ENCODE measurements around the gene SLC25A12.

The SLC25A12 gene

DNA sequence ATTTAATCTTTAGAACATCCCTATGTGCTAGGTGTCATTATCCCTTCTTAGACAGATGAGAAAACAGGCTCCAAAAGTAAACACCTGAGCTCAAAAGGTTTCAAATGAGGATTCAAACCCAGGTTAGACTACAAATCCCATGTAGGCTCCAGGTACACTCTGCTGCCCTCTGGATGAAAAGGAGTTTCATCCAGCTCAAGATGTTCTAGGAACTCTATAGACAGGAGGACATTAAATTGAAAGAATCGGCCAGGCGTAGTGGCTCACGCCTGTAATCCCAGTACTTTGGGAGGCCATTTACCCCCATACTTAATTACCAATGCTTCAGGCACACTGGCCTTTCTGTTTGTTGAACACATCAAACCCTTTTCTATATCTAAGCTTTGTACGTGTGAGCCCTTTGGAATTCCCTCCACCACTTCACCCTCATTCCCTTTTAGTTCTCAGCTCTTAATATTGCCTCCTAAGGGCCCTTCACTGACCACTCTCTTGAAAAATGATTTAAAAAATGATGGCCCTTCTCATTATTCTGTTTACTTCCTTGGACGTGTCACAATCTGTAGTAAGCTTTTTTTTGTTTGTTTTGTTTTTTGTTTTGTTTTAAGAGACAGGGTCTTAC lies 10.7 kb downstream of the SLC25A12 start:
- no peak for DNase-seq

DNA sequence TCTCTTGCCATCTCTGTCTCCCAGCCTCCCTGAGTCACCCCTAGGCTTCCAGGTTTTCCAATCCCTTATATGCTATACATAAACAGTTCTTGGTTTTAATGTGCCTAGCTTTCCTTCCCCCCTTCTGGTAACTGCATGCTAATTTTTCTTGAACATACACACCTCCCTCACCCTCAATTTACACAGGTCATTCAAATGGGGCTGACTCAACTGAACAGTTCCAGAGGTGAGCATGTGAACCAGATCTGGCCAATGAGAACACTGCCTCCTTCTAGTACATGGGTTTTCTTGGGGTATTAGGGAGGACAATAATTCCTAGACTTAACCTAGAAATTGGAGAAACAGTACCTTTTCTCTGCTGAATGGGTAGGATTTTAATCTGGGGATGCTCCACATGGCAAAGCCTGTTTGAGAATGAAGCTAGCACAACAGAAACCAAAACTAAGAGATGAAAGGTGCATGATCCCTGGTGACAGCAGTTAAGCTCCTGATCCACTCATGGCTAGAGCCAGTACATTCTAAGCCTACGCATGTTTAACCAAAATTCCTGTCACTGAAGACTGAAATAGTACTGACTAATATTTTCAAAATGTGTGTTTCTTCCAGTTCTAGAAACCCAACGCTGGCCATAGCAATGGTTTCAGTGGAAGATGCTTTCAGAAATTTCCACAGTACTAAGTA lies 11.8 kb downstream of the SLC25A12 start:
- no peak for DNase-seq

DNA sequence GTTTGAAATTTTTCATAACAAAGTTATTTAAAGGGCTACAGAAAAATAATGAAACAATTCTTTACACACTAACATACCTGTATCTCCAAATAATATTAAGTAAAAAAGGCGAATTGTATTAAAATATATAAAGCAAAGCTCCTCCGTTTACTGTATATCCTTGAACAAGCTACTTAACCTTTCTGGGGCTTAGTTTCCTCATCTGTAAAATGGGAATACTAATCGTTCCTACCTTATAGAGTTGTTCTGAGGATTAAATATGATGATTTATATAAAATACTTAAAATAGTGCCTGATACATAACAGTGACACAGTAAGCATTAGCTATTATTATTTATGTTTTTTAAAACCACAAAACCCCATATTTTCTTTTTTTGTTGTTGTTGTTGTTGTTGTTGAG lies 13.3 kb downstream of the SLC25A12 start:
- no peak for DNase-seq

DNA sequence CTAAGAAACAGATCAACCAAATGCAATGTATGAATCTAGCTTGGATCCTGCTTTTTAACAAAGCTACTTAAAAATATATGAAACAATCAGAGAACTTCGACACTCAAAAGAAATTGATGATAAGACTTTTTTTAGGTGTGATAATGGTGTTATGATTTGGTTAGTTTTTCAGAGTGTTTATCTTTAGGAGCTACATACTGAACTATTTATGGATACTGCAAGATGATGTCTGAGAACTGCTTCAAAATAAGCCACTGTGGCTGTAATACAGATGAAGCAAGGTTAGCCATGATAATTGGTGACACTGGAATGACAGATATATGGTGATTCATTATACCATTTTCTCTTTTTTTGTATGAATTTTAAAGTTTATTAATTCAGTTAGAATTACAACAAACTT lies 14.2 kb downstream of the SLC25A12 start:
- no peak for DNase-seq

DNA sequence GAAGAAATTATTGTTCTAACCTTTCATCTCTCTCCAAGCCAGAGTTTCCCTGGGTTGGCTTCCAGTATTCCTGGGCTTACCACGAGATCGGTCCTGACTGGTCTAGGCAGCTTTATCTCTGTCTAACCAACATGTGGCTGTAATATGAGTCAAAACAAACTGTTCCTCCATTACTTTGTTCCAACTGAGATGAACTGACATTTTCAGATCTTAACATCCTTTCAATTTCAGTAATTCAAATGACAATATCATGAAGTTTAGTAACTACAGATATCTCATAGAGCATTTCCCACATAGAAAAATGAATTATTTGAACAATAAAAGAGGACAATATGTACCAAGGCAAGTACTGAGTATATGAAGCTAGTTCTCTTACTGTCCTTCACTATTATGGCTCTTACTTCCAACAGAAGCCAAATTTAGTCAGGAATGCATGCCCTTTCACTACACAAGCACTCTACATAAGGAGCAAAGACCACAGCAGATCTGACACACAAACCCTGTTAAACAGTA lies 15.5 kb downstream of the SLC25A12 start:
- no peak for DNase-seq

DNA sequence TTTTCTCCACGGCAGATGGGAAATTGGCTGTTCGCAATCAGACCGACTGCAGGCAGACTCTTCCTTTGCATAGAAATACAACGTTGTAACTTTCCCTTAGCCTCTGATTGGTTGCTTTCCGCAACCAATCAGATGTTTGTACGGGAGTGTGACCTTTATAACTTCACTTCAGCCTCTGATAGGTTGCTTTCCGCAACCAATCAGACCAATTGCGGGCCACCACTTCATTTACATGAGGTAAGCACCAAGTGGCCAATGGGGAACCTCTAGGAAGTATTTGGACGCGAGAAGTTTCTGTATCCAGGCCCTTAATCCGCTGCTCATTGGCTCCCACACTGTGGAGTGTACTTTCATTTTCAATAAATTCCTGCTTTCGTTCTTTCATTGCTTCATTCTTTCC lies 19.1 kb downstream of the SLC25A12 start:
- no peak for DNase-seq

DNA sequence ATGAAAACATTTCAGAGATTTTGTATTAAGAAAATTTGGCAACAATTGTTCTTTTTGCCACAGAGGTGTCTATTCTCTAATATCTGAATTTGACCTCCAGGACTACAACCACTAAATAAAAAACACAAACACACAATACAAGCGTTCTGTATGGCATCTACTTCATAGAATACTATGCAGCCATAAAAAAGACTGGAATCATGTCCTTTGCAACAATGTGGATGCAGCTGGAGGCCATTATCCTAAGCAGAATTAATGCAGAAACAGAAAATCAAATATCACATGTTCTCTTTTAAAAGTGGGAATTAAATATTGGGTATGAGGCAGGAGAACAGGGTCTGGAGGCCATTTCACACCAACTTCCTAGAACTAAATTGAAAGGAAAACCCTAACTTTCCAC lies 19.5 kb downstream of the SLC25A12 start:
- DNase-seq: no peak

DNA sequence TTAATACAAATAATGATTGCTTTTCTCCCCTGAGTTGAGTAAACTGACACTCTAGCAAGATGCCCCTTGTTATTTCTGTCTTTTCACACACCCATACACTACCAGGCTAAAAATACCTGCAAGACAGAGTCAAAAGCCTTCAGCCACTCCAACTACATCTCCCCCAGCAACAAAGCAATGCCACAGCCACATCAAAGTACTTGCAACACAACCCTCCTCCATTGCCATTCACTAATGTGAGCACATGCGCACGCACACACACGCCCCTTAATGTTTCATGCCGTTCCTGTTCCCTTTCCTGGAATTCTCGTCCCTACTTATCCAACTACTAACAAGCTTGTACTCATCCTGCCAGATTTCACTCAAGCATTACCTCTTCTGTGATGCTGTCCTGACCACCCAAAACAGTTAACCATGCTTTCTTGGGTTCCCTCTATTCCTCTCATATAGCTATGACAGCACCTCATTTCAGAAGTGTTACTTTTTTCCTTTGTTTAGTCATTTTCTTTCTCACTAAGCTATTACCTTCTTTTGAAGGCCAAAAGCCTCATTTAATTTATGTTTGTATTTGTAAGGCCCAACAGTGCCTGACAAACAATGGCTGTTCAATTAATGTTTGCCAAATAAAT lies 29.6 kb downstream of the SLC25A12 start:
- DNase-seq: no peak

DNA sequence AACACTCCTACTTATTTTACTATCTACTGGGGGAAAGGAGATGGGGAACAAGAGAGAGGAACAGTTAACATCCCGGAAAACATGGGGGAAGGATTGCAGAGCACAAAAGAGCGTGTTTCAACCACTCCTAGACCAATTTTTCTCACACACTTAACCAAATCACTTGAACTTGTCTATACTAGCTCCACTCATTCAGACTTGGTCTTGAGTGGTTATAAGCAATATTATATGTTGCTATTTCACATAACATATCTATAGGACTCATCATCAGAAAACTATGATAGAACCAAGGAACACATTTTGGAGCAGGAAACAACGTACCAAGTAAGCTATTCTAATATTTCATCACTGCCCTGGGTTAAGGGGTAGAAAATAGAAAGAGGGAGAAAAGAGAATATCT lies 31.5 kb downstream of the SLC25A12 start:
- no peak for DNase-seq

DNA sequence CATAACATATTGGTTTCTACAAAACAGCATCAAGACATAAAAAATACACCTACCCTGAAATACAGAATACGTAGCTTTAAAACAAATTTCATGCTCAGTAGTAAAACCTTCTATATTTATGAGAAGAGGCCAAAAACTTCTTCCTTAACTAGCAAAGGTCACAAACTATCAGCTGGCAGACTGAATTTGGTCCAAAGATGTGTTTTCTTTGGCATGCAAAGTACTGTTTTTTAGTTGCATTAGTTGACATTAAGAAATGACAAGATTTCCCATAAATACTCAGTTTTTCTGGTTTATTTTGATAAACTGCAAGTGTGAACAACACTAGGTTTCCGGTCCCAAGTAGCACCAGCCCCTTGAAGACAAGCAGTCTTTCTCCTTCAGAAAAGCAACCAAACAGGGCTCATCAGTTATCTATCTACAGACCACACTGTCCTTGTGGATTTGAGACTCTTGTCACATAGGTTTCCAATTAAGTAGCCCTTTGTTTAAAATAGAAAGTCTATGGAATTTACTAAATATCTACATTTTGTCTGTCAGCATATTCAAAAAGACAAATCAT lies 35.6 kb downstream of the SLC25A12 start:
- DNase-seq: no peak

DNA sequence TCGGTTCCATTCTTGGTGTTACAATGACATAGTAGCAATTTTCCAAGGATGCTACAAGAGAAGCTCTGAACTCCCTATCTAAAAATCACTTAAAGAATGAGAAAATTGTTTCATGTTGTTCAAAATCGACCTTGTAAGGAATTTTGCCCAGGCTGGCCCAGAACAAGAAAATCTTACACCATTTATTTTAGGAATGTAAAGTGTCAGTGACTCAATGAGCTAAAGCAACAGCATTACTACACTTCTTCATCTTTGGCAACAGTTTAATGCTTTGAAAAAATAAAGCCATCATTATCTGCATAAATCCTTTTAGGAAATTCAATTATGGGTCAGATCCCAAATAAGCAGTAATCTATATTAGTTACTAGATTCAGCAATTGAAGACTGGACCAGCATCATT lies 38.6 kb downstream of the SLC25A12 start:
- DNase-seq: no peak

DNA sequence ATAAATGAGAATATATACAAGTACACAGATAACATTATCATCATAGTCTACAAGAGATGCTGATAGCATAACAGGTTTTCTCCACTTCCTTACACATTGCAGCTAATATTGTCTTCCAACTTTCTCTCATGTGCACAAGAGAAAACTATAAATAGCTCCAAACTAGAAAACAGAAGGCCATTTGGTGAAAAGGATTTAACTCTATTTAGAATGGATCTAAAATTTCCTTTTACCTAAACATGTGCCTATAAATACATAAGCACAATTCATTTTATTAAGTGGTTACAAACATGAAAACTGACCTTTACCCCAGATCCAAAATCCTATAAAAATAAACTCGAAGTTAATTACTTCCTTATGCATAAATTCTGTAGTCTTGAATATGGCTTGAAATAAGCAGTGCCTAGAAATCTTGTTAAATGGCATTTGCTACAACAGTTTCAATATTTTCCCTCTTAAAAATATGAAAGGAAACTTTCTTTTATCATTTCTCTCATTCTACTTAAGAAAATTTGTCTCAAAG lies 41.6 kb downstream of the SLC25A12 start:
- DNase-seq: no peak

DNA sequence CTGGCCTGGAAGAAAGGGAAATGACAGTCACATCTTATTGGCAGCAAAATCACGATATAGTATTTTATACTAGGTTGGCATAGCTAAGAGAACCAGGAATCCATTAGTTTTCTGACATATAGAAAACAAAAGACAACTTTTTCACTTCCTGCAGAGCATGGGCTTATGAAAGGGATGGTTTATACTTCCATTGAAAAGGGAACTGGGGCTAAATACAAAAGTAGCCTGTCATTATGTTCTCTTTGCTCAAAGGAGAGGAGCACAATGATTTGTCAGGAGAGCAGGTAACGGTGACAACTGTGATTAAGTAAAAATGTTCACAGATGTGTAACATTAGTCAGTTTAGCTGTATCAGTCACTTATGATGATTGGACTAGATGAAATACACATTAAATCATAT lies 46.4 kb downstream of the SLC25A12 start:
- no peak for DNase-seq

DNA sequence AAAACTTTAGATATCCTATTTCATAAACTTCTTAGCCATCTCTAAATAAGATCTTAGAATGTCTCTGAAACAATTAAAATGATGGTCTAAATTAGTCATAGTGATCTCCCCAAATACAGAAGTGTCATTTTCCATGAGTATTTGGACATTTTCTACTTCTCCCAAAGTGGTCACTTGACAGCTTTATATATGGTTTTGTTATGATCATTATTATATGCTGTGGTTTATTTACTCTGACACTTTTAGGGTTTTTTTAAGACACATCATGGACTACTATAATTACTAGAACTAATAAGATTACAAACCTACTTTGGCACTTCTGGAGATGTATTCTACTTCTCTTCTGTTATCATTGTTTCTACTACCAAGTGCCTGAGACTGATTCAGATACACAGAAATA lies 47.1 kb downstream of the SLC25A12 start:
- no peak for DNase-seq

DNA sequence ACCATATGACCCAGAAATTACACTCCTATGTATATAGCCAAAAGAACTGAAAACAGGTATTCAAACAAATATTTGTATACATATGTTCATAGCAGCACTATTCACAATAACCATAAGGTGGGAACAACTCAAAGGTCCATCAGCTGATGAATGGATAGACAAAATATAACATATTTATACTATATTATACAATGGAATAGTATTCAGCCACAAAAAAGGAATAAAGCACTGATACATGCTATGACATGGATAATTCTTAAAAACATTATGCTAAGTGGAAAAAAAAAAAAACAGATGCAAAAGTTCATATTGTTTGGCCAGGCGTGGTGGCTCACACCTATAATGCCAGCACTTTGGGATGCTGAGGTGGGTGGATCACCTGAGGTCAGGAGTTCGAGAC lies 52.0 kb downstream of the SLC25A12 start:
- no peak for DNase-seq

DNA sequence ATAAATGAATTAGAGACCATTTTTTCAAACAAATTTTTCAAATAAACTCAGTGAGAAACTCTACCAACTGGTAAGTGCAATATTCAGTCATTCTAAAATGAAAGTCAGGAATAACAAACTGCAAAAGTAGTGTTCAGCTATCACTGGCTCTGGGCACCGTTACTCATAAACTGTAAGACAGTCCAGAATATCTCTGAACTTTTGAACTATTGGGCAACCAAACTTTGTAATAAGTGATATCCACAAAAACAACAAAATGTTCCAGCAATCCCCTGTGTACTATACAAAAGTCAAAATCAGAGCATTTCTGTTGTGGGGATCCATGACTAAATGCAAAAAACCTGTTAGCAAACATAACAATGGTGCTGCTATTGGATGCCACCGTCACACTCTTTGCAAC lies 56.3 kb downstream of the SLC25A12 start:
- no peak for DNase-seq

DNA sequence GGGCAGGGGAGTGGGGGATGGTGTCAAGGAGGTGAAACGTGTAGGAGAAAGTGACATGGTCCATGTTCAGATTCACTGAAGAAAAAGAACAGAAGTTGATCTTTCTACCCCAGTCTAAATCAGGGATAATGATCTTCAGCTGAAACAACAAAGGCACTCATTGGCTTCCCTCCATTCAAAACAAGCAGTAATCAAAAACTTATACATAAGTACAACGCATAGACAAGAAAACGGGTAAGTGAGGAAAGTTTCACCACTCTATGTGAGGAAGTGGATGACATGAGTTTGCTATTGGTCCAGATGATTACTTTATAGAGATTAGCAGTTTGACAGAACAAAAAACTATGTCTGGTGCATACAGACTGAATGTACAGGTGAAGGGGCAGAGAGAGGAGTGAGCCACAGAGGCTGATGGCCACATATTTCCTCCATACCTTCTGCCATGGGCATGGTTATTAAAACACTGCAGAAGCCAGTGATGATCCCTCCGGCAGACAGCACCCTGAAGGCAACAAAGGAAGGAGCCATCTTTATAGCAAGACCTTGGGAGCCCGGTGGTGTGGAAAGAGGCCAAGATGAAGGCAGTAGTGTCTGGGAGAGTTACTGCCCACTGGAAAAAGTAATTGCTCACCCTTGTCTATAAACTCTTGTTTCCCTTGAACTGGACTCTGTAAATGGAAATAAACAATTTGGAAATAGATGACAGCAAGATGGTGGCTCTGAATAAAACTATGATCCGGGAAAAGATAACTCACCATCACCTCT lies 57.7 kb downstream of the SLC25A12 start:
- DNase-seq: no peak

DNA sequence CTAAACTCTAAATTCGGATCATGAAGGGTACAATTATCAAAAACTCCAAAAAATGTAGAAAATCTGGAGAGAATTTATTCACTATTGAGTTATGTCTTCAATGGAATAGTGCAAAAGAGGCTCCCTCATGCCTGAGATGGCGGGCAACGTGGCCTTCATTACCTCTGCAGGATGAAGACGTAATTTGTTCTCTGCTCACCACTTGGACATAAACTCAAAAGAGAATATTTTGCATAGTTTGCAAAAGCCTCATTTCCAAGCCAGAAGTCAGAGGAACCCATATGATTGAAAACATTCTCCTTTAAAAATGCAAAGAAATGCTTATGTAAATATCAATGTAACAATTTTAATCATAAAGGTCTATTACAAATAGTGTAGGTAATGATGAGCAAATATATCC lies 58.7 kb downstream of the SLC25A12 start:
- no peak for DNase-seq

DNA sequence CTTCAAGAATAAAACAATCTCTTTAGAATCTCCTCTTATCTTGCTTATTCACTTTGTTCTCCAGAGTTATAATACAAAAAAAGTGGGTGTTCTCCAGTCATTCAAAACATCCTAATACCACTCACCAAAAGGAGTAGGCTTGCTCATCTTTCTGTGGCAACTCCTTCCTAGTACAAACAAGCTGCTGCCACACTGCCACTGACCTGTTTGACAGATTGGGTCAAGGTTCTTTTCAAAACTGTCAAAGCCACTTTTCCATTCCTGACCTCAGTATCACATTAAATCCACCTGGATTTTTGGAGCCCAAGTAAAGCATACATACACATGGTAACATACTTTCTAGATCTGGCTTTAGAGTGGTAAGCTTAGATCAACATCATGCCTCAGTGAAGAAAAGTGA lies 59.8 kb downstream of the SLC25A12 start:
- no peak for DNase-seq

DNA sequence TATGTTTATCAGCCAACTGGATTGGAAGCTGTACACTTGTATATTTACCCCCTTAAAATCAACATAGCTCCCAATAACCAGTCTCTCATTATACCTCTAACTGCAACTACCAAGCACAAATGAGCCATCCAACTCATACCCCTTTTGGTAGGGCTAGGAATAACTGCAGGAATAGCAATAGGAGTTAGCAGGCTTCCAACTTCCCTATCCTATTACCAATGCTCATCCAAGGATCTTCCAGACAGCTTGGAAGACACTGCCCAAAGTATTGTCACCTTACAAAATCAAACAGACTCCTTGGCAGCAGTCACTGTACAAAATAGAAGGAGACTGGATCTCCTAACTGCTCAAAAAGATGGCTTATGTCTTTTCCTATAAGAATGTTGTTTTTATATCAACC lies 61.6 kb downstream of the SLC25A12 start:
- no peak for DNase-seq

DNA sequence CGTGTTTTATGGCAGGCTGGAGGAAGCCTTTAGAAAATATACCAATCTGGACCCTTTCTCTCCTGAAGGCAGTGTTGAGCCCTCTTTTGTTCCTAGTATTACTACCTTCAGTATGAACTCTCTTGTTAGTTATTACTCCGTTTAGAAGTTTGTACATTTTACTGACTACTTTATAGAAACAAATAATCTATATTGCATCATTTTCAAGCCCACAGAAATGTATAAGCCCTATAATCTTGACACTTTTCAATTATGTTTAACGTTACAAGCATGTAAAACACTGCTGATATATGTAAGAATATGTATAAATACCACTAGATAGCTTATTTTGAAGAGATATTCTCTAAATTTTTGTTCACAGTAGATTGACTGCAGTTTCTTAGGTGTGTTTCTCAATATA lies 64.0 kb downstream of the SLC25A12 start:
- no peak for DNase-seq

DNA sequence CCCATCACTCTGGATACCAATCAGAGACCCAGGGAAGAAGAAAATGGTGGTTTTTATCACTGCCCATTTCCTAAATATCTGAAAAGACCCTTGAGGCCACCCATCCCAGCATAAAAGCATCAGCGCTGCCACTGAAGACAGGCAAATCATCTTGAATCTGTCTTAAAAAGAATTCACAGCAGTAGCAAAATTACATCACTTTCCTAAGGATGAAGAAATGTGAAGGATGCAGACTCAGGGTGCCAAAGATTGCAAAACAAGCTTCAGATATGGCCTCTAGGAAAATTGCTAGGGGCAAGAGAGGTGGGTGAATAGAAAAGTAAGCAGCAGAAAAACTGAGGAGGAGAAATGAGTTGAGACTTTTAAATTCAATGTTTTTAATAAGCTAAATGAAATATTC lies 70.0 kb downstream of the SLC25A12 start:
- DNase-seq: no peak
